ENCODE data around the gene MED23.

MED23 gene

DNA sequence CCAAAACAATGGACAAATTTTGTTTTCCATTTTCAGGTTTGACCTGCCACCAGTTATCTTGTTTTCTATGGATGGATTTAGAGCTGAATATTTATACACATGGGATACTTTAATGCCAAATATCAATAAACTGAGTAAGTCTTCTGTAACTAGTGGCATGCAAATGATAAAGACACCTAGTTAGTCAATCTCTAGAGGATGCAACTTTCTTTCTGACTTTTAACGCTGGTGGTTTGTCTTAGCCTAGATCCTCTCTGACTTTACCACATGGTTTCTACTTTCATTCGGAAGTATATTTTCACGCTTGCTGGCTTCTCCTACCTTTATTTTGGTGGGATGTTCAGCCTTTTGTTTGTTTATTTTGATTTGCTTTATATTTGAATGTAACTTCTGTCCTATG lies 30.2 kb upstream of the MED23 start:
- no peak for DNase-seq (ENCODE audit: extremely low read depth, insufficient read length)
- Histone ChIP-seq H3K36me3 (ENCODE audit: control insufficient read depth, insufficient read depth, low read length) (no peaks in the 10 kb centered on the region), H3K4me3 (replicated peaks; ENCODE audit: low read depth, low read length) (no peak overlapping the region), H3K27me3 (replicated peaks; ENCODE audit: control insufficient read depth, insufficient read depth, low read length) (no peaks in the 10 kb centered on the region; the same call in none of the 2 replicates)
- TF ChIP-seq, protein P1, sequence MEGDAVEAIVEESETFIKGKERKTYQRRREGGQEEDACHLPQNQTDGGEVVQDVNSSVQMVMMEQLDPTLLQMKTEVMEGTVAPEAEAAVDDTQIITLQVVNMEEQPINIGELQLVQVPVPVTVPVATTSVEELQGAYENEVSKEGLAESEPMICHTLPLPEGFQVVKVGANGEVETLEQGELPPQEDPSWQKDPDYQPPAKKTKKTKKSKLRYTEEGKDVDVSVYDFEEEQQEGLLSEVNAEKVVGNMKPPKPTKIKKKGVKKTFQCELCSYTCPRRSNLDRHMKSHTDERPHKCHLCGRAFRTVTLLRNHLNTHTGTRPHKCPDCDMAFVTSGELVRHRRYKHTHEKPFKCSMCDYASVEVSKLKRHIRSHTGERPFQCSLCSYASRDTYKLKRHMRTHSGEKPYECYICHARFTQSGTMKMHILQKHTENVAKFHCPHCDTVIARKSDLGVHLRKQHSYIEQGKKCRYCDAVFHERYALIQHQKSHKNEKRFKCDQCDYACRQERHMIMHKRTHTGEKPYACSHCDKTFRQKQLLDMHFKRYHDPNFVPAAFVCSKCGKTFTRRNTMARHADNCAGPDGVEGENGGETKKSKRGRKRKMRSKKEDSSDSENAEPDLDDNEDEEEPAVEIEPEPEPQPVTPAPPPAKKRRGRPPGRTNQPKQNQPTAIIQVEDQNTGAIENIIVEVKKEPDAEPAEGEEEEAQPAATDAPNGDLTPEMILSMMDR (IDR thresholded peaks at IDR 0.05; ENCODE audit: insufficient read depth, low read length, poor library complexity, severe bottlenecking): no peak

- H3K27me3 ChIP-seq (replicated peaks; ENCODE audit: control insufficient read depth, insufficient read depth, low read length): no peaks in the 10 kb centered on the region; the same call in none of the 2 replicates
- H3K4me3 ChIP-seq (replicated peaks; ENCODE audit: low read depth, low read length): no peak overlapping the region
- no peak for DNase-seq (ENCODE audit: extremely low read depth, insufficient read length)
- H3K36me3 ChIP-seq (ENCODE audit: control insufficient read depth, insufficient read depth, low read length): no peaks in the 10 kb centered on the region
- TF ChIP-seq, protein P1 (IDR thresholded peaks at IDR 0.05; ENCODE audit: insufficient read depth, low read length, poor library complexity, severe bottlenecking): no peak
Measured at GRCh38 chr6:131657630-131658111, 29.6 kb upstream of the MED23 start.

DNA sequence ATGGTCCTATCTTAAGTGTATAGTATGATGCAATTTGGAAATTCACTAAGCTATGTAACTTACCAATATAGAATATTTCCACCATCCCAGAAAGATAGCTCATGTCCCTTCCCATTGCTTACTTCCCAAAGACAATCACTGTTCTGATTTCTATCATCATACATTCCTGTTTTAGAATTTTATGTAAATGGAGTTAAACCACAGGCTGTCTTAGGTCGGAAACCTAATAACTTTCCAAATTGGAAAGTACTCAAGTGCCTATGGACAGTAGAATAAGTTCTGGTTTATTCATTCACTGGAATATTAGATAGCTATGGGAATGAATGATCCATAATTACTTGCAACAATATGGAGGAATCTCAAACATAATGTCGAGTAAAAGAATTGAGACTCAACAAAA lies 29.2 kb upstream of the MED23 start:
- no peak for DNase-seq (ENCODE audit: extremely low read depth, insufficient read length)
- Histone ChIP-seq H3K4me3 (replicated peaks; ENCODE audit: low read depth, low read length) (no peak overlapping the region), H3K36me3 (ENCODE audit: control insufficient read depth, insufficient read depth, low read length) (no peaks in the 10 kb centered on the region), H3K27me3 (replicated peaks; ENCODE audit: control insufficient read depth, insufficient read depth, low read length) (no peaks in the 10 kb centered on the region; the same call in none of the 2 replicates)
- TF ChIP-seq, protein P1 (IDR thresholded peaks at IDR 0.05; ENCODE audit: insufficient read depth, low read length, poor library complexity, severe bottlenecking): no peak

- Histone ChIP-seq H3K27me3 (replicated peaks; ENCODE audit: control insufficient read depth, insufficient read depth, low read length) (no peaks in the 10 kb centered on the region; the same call in none of the 2 replicates), H3K36me3 (ENCODE audit: control insufficient read depth, insufficient read depth, low read length) (no peaks in the 10 kb centered on the region), H3K4me3 (replicated peaks; ENCODE audit: low read depth, low read length) (no peak overlapping the region)
- DNase-seq (ENCODE audit: extremely low read depth, insufficient read length): no peak
- TF ChIP-seq, protein P1 (IDR thresholded peaks at IDR 0.05; ENCODE audit: insufficient read depth, low read length, poor library complexity, severe bottlenecking): no peak
Measured at GRCh38 chr6:131656667-131657066, 28.6 kb upstream of the MED23 start.

GRCh38 chr6:131655951-131656350 lies 27.9 kb upstream of the MED23 start:
- no peaks in the 10 kb centered on the region; the same call in none of the 2 replicates for H3K27me3 ChIP-seq (replicated peaks; ENCODE audit: control insufficient read depth, insufficient read depth, low read length)
- no peaks in the 10 kb centered on the region for H3K36me3 ChIP-seq (ENCODE audit: control insufficient read depth, insufficient read depth, low read length)
- DNase-seq (ENCODE audit: extremely low read depth, insufficient read length): no peak
- no peak overlapping the region for H3K4me3 ChIP-seq (replicated peaks; ENCODE audit: low read depth, low read length)
- TF ChIP-seq, protein P1 (IDR thresholded peaks at IDR 0.05; ENCODE audit: insufficient read depth, low read length, poor library complexity, severe bottlenecking): no peak

DNA sequence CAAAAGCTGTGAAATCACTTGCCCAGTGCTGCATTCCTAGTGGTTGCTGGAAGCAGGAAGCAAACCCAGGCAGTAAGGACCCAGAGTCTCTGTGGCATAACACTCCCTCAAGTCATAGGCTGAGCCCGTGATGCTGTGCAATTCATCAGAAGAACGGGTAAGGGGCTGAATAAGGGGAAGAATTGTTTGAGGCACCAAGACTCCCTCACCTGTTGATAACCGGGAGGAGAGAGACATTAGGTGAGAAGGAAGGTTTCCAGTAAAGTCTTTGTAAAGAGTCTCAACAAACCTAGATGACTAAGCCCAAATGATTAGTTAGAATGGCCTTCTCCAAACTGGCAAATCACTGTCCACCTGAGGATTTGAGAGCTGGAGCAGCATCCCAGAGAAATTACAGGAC lies 27.3 kb upstream of the MED23 start:
- Histone ChIP-seq H3K4me3 (replicated peaks; ENCODE audit: low read depth, low read length) (no peak overlapping the region), H3K36me3 (ENCODE audit: control insufficient read depth, insufficient read depth, low read length) (no peaks in the 10 kb centered on the region), H3K27me3 (replicated peaks; ENCODE audit: control insufficient read depth, insufficient read depth, low read length) (no peaks in the 10 kb centered on the region; the same call in none of the 2 replicates)
- TF ChIP-seq, protein P1 (IDR thresholded peaks at IDR 0.05; ENCODE audit: insufficient read depth, low read length, poor library complexity, severe bottlenecking): no peak
- no peak for DNase-seq (ENCODE audit: extremely low read depth, insufficient read length)
